ENCODE results near the gene VPS13C. TPM values are rescaled to one million over a fixed set of nuclear protein-coding genes. Genes with fewer than 3 reads are reported as not detected.

The VPS13C gene
- total and polyA plus RNA-seq, 2 donors (not counting 1 experiment from before 2014, with no cell fraction given) = 40.0 to 236 TPM

DNA sequence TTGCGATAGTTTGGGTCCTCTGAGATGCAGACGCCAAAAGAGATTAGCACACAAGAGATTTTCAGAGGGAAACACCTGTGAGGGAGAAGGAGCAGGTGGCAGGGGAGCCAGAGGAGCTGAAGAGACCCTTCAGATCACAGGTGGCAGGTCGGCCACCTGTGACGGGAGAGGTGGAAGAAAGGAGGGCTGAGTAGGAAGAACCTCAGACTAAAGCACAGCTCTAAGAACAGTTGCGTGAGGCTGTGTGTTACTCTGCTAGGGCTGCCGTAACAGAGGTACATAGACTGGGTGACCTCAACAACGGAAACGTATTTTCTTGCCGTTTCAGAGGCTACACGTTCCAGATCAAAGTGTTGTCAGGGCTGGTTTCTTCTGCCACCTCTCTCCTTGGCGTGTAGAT is 45.0 kb upstream of the VPS13C start:
- Histone ChIP-seq H3K4me1 (ENCODE audit: control insufficient read depth in 2 of 2, insufficient read depth in 2 of 2, low read length in 2 of 2) (no peaks in the 10 kb centered on the region), H3K4me3 (ENCODE audit: control extremely low read depth in 1 of 5, extremely low read depth in 1 of 5, insufficient read depth in 1 of 5, low read depth in 2 of 5, low read length in 4 of 5) (no peak overlapping the region), H3K27ac (ENCODE audit: low read length in 2 of 2) (no peak overlapping the region), H3K9me3 (ENCODE audit: control extremely low read depth in 1 of 3, control insufficient read depth in 2 of 3, insufficient read depth in 1 of 3, low read length in 2 of 3) (no peaks in the 10 kb centered on the region), H3K9ac (ENCODE audit: low read length) (no peak overlapping the region), H4K20me1 (ENCODE audit: control insufficient read depth, insufficient read depth, low read length, poor library complexity, severe bottlenecking) (no peaks in the 10 kb centered on the region), H3K27me3 (replicated peaks in 1 of 4; ENCODE audit: control extremely low read depth in 1 of 4, control insufficient read depth in 3 of 4, insufficient read depth in 4 of 4, low read length in 3 of 4) (no peaks in the 10 kb centered on the region), H3K36me3 (replicated peaks in 1 of 2; ENCODE audit: control extremely low read depth in 1 of 2, control insufficient read depth in 1 of 2, extremely low read depth in 1 of 2, insufficient read depth in 2 of 2, low read length in 1 of 2) (no peaks in the 10 kb centered on the region), H3K4me2 (replicated peaks; ENCODE audit: low read depth, low read length, poor library complexity, severe bottlenecking) (no peak overlapping the region), H3K79me2 (ENCODE audit: control insufficient read depth, insufficient read depth, low read length) (no peaks in the 10 kb centered on the region), H2AFZ (ENCODE audit: insufficient read depth, low read depth, low read length, poor library complexity, severe bottlenecking) (no peak overlapping the region)
- Mint-ChIP-seq H3K27me3 (peaks cover 16% of the 10 kb centered on the region), H3K27ac (no peak overlapping the region), H3K4me1 (no peaks in the 10 kb centered on the region), H3K9me3 (ENCODE audit: insufficient read depth) (no peaks in the 10 kb centered on the region), H3K4me3 (no peak overlapping the region)
- no peak for ATAC-seq (ENCODE audit: low read depth)
- CTCF ChIA-PET = no interaction called here
- WGBS (ENCODE audit: insufficient coverage) = 75% methylated on average over 11 of the region's 11 CpGs
- TF ChIP-seq, protein P1, sequence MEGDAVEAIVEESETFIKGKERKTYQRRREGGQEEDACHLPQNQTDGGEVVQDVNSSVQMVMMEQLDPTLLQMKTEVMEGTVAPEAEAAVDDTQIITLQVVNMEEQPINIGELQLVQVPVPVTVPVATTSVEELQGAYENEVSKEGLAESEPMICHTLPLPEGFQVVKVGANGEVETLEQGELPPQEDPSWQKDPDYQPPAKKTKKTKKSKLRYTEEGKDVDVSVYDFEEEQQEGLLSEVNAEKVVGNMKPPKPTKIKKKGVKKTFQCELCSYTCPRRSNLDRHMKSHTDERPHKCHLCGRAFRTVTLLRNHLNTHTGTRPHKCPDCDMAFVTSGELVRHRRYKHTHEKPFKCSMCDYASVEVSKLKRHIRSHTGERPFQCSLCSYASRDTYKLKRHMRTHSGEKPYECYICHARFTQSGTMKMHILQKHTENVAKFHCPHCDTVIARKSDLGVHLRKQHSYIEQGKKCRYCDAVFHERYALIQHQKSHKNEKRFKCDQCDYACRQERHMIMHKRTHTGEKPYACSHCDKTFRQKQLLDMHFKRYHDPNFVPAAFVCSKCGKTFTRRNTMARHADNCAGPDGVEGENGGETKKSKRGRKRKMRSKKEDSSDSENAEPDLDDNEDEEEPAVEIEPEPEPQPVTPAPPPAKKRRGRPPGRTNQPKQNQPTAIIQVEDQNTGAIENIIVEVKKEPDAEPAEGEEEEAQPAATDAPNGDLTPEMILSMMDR (IDR thresholded peaks at IDR 0.05) = no peak
- TF ChIP-seq EZH2 (IDR thresholded peaks at IDR 0.05; ENCODE audit: borderline replicate concordance, insufficient read depth, low read depth, low read length, poor library complexity, severe bottlenecking) = no peak
- POLR2A ChIA-PET = no interaction called here
- no peak for DNase-seq
- intact Hi-C loops (cut with micrococcal nuclease) = no loop called here

- no peaks in the 10 kb centered on the region for H3K4me1 ChIP-seq (ENCODE audit: control insufficient read depth in 2 of 2, insufficient read depth in 2 of 2, low read length in 2 of 2)
- H3K27me3 ChIP-seq (replicated peaks in 1 of 4; ENCODE audit: control extremely low read depth in 1 of 4, control insufficient read depth in 3 of 4, insufficient read depth in 4 of 4, low read length in 3 of 4) = no peaks in the 10 kb centered on the region
- no peaks in the 10 kb centered on the region for H3K36me3 ChIP-seq (replicated peaks in 1 of 2; ENCODE audit: control extremely low read depth in 1 of 2, control insufficient read depth in 1 of 2, extremely low read depth in 1 of 2, insufficient read depth in 2 of 2, low read length in 1 of 2)
- Mint-ChIP-seq H3K27ac (no peak overlapping the region), H3K4me1 (no peaks in the 10 kb centered on the region), H3K4me3 (no peak overlapping the region), H3K9me3 (ENCODE audit: insufficient read depth) (no peaks in the 10 kb centered on the region), H3K27me3 (peaks cover 13% of the 10 kb centered on the region)
- H3K4me2 ChIP-seq (replicated peaks; ENCODE audit: low read depth, low read length, poor library complexity, severe bottlenecking) = no peak overlapping the region
- H3K9ac ChIP-seq (ENCODE audit: low read length) = no peak overlapping the region
- no peaks in the 10 kb centered on the region for H3K79me2 ChIP-seq (ENCODE audit: control insufficient read depth, insufficient read depth, low read length)
- TF ChIP-seq, protein P1 (IDR thresholded peaks at IDR 0.05) = no peak
- TF ChIP-seq EZH2 (IDR thresholded peaks at IDR 0.05; ENCODE audit: borderline replicate concordance, insufficient read depth, low read depth, low read length, poor library complexity, severe bottlenecking) = no peak
- H3K27ac ChIP-seq (ENCODE audit: low read length in 2 of 2) = no peak overlapping the region
- ChIA-PET POLR2A (no interaction called here), CTCF (no interaction called here)
- H4K20me1 ChIP-seq (ENCODE audit: control insufficient read depth, insufficient read depth, low read length, poor library complexity, severe bottlenecking) = no peaks in the 10 kb centered on the region
- H2AFZ ChIP-seq (ENCODE audit: insufficient read depth, low read depth, low read length, poor library complexity, severe bottlenecking) = no peak overlapping the region
- ATAC-seq (ENCODE audit: low read depth) = no peak
- no peak overlapping the region for H3K4me3 ChIP-seq (ENCODE audit: control extremely low read depth in 1 of 5, extremely low read depth in 1 of 5, insufficient read depth in 1 of 5, low read depth in 2 of 5, low read length in 4 of 5)
- intact Hi-C loops (cut with micrococcal nuclease) = no loop called here
- DNase-seq = no peak
- no peaks in the 10 kb centered on the region for H3K9me3 ChIP-seq (ENCODE audit: control extremely low read depth in 1 of 3, control insufficient read depth in 2 of 3, insufficient read depth in 1 of 3, low read length in 2 of 3)
- 60% methylated on average over 2 of the region's 5 CpGs for WGBS (ENCODE audit: insufficient coverage)
Observed at GRCh38 chr15:62104846-62105245, 44.6 kb upstream of the VPS13C start.
